ENCODE results near the gene PARVA.

PARVA gene

GRCh38 chr11:12433121-12433520, 55.8 kb downstream of the PARVA start:
- no peak for DNase-seq

DNA sequence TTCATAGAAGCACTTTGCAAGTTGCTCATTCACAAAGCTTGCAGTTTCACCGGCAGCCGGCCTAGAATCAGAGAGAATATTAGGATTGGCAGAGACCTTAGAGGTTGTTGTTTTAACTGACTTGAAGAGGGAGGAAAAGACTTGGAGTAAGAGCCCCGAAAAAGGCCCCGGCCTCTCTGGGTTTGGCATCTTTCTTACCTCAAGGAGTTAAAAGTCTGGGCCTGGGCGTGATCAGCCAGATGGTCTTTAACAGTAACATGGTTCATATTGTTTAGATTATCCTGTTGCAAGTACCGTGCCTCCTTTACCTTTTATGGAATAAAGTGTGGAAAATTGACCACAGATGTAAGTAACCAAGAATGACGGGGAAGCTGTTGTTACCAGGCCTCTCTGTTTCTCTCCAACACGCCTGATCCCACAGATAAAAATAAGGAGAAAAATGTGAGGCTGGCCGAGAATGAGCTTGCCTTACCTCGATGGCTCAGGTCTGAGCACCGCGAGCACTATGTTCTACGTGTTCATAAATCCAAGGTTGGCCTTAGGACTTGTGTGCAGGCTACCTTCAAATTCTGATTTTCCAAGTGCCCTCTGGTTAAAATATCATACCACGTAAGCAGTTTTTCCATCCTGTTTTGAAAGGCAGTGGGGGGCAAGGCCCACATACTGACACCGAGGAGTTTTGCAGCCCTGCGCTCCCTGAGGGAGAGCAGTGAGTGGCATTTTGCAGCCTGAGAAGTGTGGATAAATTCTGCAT, 56.4 kb downstream of the PARVA start:
- peak; percentile 95 for DNase-seq

DNA sequence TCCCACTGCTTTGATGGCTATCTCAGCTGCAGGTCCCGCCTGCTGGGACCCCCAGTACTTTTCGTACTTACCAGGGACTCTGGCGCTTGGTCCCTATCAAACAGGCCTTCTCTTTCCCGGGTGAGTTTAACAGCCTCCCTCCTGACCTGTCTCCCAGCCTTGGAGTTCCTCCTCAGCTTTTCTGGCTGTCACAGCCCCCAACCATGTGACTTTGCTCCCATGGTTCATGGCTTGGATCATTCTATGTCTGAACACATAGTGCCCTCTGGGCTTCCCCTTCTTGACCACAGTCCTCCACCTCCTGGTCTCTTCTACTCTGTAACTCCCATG, 56.9 kb downstream of the PARVA start:
- DNase-seq = peak; percentile 53

- DNase-seq = no peak
These were observed 57.9 kb downstream of the PARVA start for GRCh38 chr11:12435264-12435663.

DNA sequence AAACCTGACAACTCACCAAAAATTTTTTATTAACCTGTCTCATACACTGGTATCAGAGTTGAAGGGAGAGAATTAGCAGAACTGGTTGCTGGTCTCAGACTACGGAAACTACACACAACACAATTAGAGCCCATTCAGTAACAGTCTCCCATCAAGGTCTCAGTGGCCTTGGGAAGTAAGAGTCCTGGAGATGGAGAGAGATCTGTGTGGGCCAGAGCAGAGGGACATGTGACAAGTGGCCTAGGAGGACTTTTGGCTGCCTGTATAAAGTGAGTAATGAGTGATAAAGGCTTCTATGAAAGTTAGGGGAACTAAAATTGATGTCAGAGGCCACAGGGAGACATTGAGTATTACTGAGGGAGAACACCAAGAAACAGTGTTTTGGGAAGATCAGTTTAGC, 58.9 kb downstream of the PARVA start:
- DNase-seq = no peak

- no peak for DNase-seq
These were observed 60.9 kb downstream of the PARVA start for GRCh38 chr11:12438291-12438690.

- DNase-seq = no peak
These were observed 62.2 kb downstream of the PARVA start for GRCh38 chr11:12439615-12440014.

DNA sequence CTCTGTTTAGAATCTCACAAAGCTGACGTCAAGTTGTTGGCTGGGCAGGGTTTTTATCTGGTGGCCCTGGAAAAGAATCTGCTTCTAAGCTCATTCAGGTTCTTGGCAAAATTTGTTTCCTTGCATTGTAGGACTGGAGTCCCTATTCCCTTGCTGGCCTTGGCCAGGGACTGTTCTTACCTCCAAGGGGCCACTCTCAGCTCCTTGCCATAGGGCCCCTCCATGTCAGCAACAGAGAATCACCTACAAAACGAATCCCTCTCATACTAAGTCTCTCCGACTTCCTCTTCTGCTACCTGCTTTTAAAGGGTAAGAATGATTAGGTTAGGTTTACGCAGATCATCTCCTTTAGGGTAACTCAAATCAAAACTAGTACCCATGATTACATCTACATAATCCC, 63.2 kb downstream of the PARVA start:
- DNase-seq = no peak

DNA sequence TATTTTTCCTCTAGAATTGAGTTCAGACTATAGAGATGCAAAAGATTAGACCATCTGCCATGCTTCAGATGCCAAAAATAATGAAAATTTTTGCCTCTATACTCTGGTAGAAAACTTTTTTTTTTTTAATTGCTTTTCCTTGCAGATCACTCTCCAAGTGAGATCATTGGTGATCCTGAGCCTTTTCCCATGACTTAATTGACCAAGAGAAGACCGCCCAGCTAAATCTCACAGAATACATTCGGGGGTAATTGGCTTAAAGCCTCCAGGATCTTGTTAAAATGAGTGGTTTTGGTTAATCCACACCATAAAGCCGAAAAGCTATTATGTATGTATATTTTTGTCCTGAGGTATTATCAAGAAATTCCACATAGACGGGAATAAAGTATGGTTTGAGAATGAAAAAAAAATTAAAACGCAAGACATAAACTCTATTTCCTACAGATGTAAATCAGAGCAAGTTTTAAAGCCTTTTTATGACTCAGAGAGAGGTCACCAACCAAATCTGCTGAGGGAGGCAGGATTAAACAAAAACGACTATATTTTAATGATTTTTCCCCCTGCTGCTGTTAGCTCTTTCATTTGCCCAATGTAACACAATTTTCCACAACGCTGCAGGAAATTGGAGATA, 64.0 kb downstream of the PARVA start:
- peak; percentile 63 for DNase-seq

DNA sequence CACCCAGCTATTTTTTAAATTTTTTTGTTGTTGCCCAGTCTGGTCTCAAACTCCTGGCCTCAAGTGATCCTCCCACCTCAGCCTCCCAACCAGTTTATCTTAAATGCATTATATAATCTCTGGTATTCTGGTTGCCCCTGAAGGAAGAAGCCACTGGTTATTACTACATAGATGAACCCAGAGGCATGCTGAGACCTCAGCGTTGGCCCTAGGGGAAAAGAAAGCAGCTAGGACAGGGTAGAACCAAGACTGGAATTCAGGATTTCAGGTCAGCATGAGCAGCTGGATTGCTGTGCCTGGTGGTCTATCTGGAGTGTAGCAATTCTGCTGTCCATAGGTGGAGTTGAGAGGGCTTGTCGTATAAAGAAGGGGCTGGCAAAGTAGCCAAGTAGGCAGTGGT, 67.2 kb downstream of the PARVA start:
- DNase-seq = no peak

- no peak for DNase-seq
These were observed 67.6 kb downstream of the PARVA start for GRCh38 chr11:12445001-12445400.

DNA sequence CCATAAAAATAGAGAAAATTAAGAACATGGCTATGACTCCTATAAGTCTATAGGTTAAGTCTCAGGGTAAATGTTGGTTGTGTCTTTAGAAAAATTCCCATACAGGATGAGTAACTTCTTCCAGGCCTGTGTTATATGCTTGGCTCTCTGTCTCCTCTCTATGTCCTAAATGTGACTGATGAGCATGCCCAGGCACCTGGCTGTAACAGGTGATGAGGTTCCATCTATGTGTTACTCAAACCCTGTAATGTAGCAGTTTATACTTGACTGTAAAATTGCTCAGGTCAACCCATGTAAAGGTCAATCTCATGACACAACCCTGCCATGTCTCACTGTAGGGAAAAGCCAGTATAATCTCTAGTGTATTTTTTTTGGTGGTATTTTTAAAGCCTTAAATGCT, 69.5 kb downstream of the PARVA start:
- DNase-seq = no peak

DNA sequence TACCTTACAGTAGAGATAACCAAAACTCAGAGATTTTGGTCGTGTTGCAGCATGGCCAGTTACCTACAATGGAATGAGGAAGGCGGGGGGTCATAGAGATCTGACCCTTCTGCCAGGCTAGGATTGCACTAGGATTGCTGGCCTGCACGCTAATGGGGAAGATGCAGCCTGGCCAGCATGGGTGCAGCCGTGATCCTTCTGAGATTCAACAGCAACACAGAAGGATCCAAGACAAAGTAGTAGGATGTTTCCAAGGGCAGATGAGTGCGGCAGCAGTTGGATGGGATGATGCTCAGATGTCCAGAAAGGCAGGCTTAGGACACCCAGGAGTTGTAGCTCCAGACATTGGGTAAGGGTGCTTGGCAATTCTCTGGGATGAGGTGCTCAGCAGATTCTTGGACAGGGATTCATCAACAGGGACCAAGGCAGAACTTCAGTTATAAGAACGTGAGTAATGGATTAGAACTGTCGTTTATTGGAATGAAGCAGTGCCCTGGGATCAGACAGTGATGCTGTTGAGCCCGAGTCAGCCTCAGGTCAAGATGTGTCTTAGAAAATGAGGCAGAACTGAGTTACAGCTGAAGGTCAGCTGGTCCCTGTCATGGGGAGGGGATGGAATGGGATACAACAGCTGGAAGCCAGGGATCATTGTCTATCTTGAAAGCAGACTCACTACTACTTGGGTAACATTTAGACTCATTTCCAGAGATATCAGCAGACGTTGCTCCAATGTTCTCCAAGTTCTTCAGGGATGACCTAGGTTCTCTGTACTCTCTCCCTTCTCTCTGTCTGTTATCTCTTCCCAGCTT, 71.0 kb downstream of the PARVA start:
- no peak for DNase-seq

DNA sequence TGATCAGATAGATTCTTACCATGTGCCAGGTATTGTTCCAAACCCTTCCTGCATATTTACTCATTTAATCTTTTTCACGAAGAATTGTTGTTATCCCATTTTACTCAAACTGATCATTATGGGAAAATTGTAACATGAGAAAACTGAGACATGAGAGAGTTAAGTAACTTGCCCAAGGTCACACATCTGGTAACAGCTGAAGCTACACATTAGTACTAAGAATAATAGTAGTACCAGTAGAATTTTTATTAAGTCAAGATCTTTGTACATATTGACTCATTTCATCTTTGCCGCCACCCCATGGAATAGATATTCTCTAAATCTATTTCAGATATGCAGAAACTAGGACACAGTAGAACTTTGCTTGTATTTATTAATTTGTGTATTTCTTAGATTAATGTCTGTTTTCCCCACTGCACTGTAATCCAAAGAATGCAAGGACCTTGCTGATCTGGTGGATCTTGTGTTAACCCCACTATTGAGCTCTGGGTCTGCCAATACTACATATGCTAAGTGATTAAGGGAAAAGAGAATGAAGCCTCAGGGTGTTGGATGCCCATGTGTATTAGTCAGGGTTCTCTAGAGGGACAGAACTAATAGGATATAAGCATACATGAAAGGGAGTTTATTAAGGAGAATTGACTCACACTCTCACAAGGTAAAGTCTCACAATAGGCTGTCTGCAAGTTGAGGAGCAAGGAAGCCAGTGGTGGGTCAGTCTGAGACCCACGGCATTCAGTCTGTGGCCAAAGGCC, 72.8 kb downstream of the PARVA start:
- DNase-seq = peak; percentile 84

- DNase-seq = no peak
These were observed 73.9 kb downstream of the PARVA start for GRCh38 chr11:12451179-12451814.

DNA sequence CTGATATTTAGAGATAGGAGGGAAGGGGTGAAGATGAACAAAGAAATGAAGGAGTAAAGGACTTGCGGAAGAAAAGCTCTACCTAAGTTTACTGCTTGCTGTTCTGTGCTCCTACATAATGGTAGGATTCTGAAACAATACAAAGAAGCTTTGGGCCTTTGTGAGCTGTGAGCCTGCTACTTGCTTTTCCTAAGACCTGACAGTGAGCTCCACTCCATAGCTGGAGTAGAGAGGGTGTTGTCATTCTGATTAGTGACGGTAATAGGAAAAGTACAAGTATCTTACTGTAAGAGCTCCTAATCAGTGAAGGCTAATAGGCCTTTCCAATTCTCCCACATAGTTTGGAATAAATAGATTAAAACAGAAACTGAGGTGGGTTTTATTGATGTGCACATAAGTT, 75.9 kb downstream of the PARVA start:
- DNase-seq = no peak

DNA sequence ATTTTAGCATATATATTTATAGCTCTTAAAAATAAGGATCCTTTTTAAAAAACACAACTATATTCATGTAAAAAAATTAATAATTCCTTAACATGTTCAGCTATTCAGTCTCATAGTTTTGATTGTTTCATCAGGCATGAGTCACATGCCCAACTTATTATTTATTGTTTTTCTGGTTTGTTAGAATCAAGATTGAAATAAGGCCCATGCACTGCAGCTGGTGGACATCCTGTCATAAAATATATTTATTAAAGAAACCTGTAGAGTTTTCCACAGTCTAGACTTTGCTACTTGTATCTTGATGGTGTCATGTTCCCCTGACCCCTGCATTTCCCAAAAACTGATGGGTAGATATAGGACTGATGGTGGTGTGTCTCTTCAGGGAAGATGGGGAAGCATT, 77.4 kb downstream of the PARVA start:
- peak; percentile 74 for DNase-seq

DNA sequence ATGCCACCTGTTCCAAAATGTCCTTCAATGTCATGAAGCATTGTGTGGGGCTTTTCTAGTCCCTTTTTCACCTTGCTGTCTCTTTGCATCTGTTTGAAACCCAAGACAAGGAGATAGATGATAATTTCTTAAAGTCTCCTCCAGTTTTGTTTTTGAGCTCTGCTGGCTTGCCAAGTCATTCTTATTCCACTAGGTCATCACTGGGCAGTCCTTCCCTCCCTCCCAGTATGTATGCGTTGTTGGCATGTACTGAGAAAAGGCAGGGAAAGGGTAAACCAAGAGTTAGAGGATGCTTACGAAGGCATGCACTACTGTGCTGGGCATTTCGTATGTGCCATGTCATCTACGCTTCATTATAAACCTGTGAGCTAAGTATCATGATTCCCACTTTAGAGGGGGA, 78.6 kb downstream of the PARVA start:
- peak; percentile 80 for DNase-seq

DNA sequence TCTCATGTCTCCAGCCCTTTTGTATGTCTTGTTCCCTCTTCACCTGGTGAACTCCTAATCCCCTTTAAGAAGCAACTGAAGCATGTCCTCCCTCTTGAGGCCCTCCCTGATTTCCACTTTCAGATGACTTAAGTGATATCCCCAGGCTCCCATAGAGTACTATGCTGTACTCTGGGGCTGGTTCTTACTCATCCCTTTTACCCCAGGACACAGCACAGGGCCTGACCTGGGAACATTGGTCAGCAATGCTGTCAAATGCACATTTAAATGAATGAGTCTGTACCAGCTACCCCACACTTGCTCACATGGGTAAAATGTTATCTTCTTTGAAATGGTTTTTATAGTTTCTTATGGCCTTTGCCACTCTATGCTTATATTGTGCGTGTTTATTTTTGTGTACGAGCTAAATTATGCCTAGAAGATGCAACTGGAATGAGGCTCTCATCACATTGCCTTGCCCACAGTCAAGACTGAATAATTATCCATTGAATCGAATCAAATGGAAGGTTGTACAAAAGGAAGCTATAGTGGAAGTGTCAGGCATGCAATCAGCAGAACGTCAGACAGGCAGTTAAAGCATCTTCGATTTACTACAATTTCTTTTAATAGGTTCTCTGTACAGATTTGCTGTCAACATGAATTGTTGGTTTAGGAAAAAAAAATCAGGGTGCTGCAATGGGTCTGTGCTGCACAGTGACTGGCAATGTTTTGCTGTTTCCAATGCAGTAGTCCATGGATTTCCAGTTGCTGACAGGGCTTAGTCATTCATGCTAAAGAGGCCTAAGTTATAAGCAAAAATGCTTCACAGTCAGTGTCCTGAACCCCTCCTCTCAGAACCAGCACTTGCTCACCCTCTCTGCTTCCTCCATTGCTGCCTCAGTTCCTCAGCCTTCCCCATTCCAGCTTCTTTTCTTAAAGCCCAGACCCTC, 79.5 kb downstream of the PARVA start:
- DNase-seq = peak; percentile 69

DNA sequence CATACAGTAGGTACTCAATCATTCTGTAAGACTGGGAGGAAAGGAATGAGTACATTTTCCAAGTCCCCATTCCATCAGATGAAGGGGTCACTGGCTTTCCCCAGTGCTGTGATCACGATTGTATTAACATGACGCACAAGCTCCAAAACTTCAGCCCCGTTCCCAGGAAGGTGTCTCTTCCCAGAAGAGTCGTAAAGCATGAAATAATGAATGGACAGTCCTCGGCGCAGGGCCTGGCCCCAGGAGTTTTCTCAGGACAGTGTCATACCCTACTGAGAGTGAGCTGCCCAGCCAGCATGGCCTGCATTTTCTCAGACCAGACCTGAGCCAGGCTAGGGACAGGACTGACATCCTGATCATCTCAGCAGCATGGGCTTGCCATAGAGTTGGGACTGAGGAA, 80.7 kb downstream of the PARVA start:
- no peak for DNase-seq

GRCh38 chr11:12459374-12459773, 82.0 kb downstream of the PARVA start:
- DNase-seq = no peak
